ENCODE measurements around the gene CLASRP.

Gene CLASRP

GRCh38 chr19:45070214-45070613 is 31.4 kb downstream of the CLASRP start:
- no peak for TF ChIP-seq CTCF (conservative IDR thresholded peaks at IDR 0.05; ENCODE audit: low read depth, low read length)
- H3K4me3 ChIP-seq (ENCODE audit: low read depth, low read length), result no peak overlapping the region
- no peak for DNase-seq (ENCODE audit: low read depth)

GRCh38 chr19:45070861-45071544 is 32.2 kb downstream of the CLASRP start:
- DNase-seq (ENCODE audit: low read depth), result no peak
- H3K4me3 ChIP-seq (ENCODE audit: low read depth, low read length), result no peak overlapping the region
- no peak for TF ChIP-seq CTCF (conservative IDR thresholded peaks at IDR 0.05; ENCODE audit: low read depth, low read length)

- TF ChIP-seq CTCF (conservative IDR thresholded peaks at IDR 0.05; ENCODE audit: low read depth, low read length), result no peak
- DNase-seq (ENCODE audit: low read depth), result no peak
These were observed 32.7 kb downstream of the CLASRP start for GRCh38 chr19:45071545-45071938.

GRCh38 chr19:45071969-45072790 is 33.3 kb downstream of the CLASRP start:
- no peak for DNase-seq (ENCODE audit: low read depth)
- H3K4me3 ChIP-seq (ENCODE audit: low read depth, low read length), result no peak overlapping the region
- no peak for TF ChIP-seq CTCF (conservative IDR thresholded peaks at IDR 0.05; ENCODE audit: low read depth, low read length)

More at GRCh38 chr19:45071545-45071938, 32.7 kb downstream of the CLASRP start:
- no peak overlapping the region for H3K4me3 ChIP-seq (ENCODE audit: low read depth, low read length)

- no peak for TF ChIP-seq CTCF (conservative IDR thresholded peaks at IDR 0.05; ENCODE audit: low read depth, low read length)
- peak overlapping the region; percentile 11 for H3K4me3 ChIP-seq (ENCODE audit: low read depth, low read length)
- DNase-seq (ENCODE audit: low read depth), result no peak
These were observed 36.0 kb downstream of the CLASRP start for GRCh38 chr19:45074744-45075300.

- DNase-seq (ENCODE audit: low read depth), result peak; percentile 29
- peak overlapping the region; percentile 54 for H3K4me3 ChIP-seq (ENCODE audit: low read depth, low read length)
- no peak for TF ChIP-seq CTCF (conservative IDR thresholded peaks at IDR 0.05; ENCODE audit: low read depth, low read length)
These were observed 36.6 kb downstream of the CLASRP start for GRCh38 chr19:45075301-45076028.

Measured in choroid plexus epithelial cell (primary cell).